22Rv1 (cell line): ENCODE measurements around the gene IQGAP2.

Experiments used
- CTCF ChIP-seq: fragments of 450-650 bp; IDR thresholded peaks from 2 replicates; pipeline ENCODE4 v1.5.1; 2017; ENCODE audit warnings: mild to moderate bottlenecking
- ZFX ChIP-seq: fragments of 450-650 bp; IDR thresholded peaks from 2 replicates; pipeline ENCODE4 v1.6.1; 2017; ENCODE audit warnings: antibody characterized with exemption, borderline replicate concordance

DNA sequence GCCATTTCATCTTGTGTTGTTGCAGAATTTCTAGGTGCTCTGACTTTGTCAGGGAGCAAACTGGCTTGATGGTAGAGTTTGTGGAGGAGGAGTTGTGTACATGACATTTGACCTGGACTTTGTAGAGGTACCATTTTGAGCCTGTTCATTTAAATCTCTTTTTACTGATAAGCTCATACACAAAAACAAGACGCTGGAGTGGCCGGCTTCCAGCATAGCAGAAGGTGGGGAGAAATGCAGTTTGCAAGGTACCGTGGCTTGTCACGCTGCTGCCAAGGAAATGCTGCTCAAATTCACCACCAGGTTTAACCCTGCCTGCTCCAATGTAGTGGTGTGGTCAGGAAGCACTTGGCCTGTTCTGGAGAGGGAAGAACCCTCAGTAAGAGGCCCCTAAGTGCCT is 18.9 kb upstream of the IQGAP2 start:
- TF ChIP-seq CTCF (no peak), ZFX (no peak)
